Measurements from ENCODE around the gene SEMA5A.

Gene SEMA5A

GRCh38 chr5:9278921-9279603, 266.8 kb downstream of the SEMA5A start:
- no peak for DNase-seq (ENCODE audit: low read depth)

DNA sequence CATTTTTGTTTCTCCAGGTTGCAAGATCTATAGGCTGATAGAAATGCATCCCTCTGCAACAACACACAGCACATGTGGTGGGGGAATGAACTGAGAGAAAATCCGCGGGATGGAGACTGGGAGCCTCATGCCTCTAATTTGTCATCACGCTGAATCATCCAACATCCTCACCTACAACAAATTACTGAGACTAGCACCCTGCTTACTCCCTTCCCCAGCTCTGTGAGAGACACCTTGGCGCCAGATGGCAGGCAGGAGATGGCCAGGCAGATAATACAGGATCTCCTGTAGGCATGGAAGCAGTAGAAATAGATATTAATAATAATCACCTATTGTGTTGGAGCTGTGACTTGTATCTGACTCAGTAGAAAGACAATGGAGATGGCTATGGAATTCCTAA, 276.9 kb downstream of the SEMA5A start:
- DNase-seq (ENCODE audit: low read depth): no peak

GRCh38 chr5:9268226-9268625, 277.6 kb downstream of the SEMA5A start:
- no peak for DNase-seq (ENCODE audit: low read depth)

- DNase-seq (ENCODE audit: low read depth): no peak
These were observed 280.2 kb downstream of the SEMA5A start for GRCh38 chr5:9265441-9266287.

DNA sequence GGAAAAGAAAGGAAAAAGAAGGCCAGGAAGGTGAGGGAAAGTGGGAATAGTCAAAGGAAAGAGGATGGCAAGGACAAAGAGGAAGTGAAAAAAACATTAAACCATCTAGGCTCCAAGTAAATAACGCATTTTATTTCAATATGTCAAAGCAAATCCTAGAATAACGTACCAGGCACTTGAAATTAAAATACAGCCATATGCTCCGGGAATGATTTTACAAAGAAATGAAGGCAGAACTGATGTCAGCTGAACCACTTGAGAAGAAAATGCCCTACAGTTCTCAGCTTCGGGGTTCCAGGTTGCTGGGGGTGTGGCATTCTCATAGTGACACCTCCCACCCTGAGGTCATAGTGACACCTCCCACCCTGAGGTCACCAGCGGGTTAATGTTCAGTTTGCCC, 281.6 kb downstream of the SEMA5A start:
- no peak for DNase-seq (ENCODE audit: low read depth)

- DNase-seq (ENCODE audit: low read depth): no peak
These were observed 282.2 kb downstream of the SEMA5A start for GRCh38 chr5:9263656-9264055.

GRCh38 chr5:9251379-9251980, 294.4 kb downstream of the SEMA5A start:
- DNase-seq (ENCODE audit: low read depth): no peak

DNA sequence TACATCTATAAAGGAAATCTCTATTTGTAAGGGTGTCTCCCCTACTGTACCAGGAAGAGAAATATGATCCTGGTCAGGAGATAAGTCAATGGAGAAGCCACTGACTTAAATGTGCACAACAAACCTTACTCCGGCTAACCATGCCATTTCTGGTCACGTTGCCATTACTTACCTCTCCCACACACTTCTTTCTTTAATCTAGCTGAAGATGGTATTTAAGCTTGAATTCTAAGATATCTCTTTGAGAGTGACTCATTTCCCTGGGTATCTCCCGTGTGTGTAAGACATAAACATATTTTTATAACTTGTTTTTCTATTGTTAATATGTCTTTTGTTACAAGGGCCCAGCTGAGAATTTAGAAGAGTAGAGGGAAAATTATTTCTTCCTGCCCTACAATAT, 296.6 kb downstream of the SEMA5A start:
- no peak for DNase-seq (ENCODE audit: low read depth)

DNA sequence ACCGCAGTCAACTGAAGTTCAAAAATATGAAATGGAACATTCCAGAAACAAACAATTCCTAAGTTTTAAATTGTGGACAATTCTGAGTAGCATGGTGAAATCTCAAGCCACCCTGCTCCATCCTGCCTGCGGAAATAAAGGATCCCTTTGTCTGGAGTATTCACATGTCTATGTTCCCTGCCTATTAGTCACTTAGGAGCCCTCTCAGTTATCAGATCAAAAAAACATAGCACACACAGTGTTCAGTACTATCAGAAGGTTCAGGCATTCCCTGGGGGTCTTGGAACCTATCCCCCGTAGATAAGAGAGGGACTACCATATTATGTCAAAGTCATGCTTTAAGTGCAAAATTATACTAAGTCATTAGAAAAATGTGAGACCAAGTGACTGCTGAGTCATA, 300.8 kb downstream of the SEMA5A start:
- no peak for DNase-seq (ENCODE audit: low read depth)

- DNase-seq (ENCODE audit: low read depth): no peak
These were observed 301.5 kb downstream of the SEMA5A start for GRCh38 chr5:9244417-9244816.

DNA sequence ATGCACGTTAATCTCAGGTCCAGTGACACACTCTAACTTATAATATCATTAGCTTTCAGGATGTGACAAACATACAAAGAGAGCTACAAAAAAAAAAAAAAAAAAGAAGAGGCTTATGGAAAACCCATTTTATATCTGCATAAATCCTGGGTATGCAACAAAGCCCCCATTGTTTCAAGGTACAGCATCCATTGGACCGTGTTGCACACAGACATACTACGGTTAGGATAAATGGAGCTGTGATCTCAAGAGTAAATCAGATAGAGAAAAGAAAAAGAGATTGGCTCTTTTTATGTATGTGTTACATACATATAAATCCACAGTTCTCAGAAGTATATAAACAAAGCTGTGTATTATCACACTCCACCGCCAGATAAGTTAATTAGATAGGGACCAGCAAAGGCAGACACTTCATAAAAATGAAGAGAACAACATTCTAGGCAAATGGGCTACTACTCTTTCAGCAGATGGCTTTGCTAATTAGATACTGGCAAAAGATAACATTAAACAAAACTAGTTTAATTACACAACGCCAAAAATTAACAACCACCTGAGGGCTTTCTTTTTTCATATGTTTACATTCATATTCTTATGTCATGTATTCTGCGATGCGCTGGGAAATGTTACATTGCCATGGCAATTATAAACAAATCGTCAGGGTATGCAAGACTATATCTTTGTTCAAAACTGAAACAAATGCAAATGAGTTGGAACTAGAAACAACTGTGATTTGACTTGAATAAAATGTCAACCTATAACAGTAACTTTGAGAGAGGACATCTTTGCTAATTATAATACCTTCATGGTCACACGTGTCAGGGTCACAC, 304.2 kb downstream of the SEMA5A start:
- DNase-seq (ENCODE audit: low read depth): no peak

- no peak for DNase-seq (ENCODE audit: low read depth)
These were observed 305.4 kb downstream of the SEMA5A start for GRCh38 chr5:9240431-9240830.

- no peak for DNase-seq (ENCODE audit: low read depth)
These were observed 306.2 kb downstream of the SEMA5A start for GRCh38 chr5:9239626-9240025.

DNA sequence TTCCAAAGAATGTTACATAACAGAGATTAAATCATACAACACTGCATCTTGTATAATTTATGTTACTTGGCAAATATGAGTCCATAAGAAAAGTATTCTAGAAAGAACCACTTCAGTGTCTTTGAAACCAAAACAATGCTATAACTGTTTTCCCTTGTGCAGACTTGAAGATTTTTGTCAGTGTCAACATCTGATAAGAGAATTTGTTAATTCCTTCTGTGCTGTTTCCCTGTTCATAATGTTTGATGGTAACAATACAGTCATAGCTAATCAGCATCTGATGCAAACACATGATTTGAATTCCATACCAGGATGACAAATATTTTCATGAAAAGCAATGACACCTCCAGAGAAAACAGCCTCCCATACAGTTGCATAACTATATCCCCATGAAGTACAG, 306.8 kb downstream of the SEMA5A start:
- DNase-seq (ENCODE audit: low read depth): no peak

DNA sequence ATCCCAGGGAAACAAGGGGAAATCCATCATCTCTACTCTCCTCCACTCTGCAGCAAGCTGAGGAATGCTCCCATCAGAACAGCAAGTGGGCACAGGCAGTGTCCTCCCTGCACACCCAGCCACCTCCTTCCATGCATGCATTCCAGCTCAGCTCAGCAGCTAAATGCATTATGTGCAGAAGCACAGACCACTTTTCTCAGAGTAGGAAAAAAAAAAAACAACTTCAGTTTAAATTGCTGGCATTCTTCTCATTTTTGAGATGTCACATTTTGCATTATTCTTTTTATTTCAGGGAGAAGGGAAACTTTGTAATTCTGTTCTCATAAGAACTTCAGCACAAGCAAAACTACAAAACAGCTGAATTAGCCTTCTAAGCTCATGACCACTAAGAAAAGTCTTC, 312.2 kb downstream of the SEMA5A start:
- no peak for DNase-seq (ENCODE audit: low read depth)

GRCh38 chr5:9233035-9233434, 312.8 kb downstream of the SEMA5A start:
- no peak for DNase-seq (ENCODE audit: low read depth)

DNA sequence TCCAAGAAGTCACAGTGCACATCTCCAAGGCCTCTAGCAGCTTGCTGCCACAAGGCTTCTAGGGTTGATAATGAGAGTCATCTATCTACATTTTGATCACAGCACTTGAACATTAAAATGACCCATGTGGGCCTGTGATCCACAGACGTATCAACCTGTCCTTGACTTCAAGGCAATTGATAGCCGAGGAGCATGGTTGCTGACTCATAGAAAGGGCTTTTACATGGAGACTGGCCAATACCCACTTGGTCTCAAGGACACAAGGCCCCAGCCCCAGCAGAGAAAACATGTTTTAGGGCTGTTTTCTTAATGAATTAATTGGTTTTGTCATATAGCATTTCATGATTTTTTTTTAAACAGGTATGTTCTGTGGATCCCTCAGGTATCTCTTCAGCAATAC, 314.0 kb downstream of the SEMA5A start:
- DNase-seq (ENCODE audit: low read depth): no peak

DNA sequence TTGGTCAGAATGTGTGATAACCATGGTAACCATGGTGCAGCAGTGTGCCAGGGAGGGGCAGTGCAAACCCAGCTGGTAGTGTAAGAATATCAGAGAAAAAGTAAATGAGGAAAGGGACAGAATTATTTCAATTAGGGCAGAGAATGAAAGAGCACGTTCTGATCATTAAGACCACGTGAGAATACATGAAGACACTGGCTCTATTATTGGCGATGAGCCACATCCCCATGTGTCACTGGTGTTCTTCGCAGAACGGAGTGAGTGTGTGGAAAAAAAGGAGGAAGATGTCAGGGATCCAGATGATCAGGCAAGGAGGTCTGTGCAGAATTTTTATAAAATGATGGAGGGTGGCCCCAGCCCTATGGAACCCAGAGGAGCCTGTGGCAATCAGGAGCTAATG, 315.5 kb downstream of the SEMA5A start:
- no peak for DNase-seq (ENCODE audit: low read depth)

GRCh38 chr5:9226016-9226536, 319.8 kb downstream of the SEMA5A start:
- no peak for DNase-seq (ENCODE audit: low read depth)

DNA sequence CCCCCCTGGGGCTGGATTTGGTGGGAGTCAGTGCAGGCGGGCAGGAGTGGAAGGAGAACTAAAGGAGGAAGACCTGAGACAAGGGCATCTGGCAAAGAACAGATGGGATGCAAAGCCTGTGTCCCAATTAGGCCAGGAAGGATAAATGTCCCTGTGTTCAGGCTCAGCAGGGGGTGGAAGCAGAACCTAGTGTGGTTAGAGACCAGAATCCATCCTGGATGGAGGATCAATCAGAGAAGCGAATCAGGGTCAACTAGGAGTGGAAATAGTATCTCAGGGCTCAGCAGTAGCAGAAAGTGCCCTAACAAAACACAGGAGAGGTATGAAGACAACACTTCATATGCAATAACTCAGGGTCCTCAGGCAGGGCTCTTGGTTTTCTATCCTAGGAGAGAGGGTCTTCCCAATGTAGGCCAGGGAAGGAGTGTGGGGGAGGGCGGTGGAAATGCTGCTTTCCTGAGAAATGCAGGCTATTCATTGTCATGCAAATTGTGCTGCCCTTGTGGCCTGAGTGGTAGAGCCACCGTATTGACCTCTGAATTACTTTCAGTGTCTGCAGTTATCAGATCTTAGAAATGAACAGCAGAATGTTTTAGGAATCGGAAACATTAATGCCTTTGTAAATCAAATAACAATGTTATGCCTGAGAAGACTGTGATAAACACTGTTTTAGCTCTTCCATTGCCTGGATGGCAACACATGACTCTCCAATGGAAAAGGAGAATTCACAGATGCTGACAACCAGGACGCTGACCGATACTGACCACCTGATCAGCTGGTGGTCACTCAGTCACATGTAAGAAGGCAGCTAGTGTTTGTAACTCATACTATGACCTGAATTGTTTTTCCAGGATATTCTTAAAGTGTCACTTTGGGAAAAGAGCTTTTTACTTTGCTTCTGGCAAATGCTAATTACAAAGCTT, 323.6 kb downstream of the SEMA5A start:
- no peak for DNase-seq (ENCODE audit: low read depth)

DNA sequence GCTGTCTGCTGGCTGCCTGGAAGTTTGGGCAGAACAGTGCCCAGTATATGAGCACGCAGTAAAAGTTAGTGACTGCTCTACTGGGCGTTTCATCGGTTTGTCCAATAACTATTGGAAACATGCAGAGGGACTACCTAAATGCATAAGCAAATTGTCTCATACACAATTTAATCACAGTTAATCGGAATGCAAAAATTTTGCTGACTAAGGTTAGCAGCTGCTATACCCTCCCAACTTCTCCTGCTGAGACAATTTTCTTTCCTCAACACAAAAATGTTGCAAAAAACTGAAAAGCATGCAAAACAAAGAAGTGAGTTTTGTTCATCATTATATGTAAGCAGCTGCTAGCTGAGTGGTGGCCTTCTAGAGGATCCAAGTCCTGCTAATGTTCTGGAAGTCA, 327.5 kb downstream of the SEMA5A start:
- no peak for DNase-seq (ENCODE audit: low read depth)
